ENCODE measurements around the gene CFAP100.

CFAP100 gene

DNA sequence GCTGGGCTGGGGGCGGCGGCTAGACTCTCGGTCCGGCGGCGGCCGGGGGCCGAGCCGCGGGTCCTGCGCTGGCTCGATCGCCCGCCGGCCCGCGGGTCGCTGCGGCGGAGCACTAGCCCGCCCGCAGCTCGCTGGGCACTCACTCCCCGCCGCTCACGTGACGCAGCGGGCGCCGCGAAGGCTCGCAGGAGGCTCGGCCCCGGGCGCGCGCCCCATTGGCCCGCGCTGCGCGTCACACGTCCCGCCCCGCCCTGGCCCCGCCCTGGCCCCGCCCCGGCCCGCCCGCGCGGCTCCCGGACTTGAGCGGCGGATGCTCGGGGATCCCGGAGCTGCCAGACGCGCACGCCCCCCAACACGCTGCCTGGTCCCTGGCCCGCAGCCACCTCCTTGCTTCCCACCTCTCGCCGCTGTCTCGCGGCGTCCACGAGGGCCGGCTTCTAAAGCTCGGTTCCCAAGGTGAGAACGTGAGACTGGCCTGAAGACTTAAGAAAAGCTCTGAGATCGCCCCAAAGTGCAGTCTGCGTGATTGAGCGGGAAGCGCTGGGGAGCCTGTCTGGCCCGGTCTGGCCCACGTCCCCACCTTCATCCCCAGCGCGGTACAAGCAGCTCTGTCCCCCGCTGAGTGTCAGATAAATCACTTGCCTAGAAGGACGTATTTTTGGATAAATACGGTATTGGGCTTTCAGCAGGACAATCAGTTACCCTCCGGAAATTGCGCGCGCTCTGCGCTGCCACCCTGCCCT, 37.2 kb upstream of the CFAP100 start, which contains the start of gene KLF15:
TSS of gene KLF15 (minus strand) at position 114 of the 743 bp plus-strand sequence. CDS start 4,486 bp downstream, outside the sequence.
- DNase-seq: peak in 1 of 2 experiments; percentile 70

DNA sequence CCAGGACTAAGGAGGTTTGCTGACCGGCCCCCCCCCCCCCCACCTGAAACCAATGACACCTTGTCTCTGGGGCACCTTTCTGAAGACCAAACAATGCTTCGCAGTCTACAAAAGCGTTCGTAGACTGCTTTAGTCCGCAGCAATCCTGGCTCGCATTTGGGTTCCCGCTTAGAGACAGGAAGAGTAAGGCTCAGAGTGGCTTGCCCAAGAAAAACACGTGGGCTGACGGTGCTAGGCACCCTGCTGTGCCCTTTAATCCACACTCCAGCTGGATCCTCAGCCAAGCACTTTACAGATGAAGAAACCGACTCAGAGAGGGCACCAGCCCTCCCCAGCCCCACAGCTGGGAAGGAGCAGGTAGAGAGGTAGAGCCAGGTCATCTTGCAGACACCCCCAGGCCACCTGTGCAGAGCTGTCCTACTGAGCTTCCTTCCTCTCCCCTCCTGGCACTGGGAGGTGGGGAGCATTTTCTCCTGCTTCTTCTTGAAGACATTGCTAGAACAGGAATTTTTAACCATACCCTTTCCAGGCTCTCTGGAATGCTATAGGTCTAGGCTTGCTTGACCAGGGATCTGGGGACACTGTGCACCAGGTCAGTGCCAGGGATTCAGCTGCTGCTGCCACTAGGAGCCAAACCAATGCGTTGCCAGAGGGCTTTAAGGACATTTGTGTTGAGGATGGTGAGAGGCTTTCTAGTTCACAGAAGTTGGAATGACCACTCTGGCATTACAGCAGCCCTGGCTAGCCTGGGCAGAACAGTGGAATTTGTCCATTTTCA, 36.5 kb upstream of the CFAP100 start:
- DNase-seq: no peak

DNA sequence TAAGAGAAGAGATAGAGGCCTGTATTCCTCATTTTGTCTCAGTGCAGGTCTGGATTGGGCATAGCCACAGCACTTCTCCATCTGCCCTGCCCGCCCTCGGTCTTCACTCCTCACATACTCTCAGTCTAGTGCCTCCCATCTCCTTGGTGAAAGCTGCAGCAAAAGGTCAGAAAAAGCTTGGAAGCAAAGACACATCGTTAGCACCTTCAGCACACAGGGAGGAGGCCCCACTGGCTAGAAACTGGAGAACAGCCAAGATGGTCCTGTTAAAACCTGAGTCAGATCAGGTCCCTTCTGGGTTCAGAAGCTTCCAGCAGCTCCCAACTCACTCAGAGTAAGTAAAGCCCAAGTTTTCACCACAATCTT, 35.9 kb upstream of the CFAP100 start:
- DNase-seq: no peak

DNA sequence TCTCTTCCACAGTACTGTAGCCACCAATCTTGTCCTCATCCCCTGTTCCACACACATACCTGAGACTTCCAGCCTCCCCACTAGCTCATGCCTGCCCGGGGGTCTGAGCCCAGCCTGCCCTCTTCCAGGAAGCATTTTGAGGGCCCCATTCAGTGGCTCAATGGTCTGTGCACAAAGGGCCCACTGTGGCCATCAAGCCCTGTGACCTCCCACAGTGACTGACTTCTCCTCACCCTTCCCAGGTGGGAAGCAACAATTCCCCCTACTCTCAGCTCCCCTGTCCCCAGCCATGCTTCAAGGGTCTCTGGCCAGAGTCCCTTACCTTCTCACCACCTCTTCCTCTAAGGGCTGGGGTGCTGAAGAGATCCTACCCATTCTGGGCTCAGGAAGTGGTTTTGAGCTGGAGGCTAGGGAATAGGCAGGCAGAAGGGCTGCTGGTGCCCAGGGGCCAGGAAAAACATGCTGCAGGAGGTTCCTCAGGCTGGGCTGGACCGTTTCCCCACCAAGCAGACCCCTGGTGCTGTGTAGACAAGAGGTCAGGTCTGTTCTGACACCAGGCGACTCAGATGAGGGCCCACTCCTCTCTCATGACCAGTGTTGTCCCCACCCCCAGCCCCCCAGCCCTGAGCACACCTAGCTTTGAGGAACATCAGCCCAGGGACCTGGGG, 34.5 kb upstream of the CFAP100 start:
- no peak for DNase-seq

DNA sequence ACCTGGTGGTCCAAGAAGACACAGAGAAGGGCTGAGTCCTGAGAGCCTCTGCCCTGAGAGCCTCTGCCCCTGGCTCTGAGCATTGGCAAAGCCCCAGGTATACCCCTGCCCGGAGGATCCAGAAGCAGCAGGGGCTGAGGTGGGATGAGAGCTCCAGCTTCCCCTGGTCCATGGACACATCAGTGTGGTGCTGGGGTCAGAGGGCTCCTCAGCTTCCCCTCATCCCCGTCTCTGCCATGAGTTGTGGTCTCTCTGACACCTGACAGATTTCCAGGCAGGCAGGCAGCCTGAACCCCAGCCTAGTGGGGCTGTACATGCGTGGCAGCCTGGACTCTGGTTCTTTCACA, 34.0 kb upstream of the CFAP100 start:
- no peak for DNase-seq

DNA sequence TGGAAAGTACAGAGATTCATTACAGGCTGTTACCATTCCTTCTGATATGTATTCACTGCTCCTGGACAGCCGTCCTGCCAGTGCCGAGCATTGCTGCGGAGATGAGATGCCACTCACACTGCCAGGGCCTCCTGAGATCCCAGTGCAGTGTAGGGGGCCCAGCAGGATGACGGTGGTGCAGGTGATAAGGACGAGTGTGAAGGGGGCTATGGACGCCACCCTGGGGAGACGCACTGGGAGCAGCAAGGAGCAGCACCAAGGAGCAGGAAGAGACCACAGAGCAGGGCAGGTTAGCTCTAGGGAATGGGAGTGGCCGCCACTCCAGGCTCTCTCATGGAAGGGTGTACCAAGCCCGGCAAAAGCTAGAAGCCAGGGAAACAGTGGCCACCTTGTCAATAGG, 33.5 kb upstream of the CFAP100 start:
- DNase-seq: no peak

DNA sequence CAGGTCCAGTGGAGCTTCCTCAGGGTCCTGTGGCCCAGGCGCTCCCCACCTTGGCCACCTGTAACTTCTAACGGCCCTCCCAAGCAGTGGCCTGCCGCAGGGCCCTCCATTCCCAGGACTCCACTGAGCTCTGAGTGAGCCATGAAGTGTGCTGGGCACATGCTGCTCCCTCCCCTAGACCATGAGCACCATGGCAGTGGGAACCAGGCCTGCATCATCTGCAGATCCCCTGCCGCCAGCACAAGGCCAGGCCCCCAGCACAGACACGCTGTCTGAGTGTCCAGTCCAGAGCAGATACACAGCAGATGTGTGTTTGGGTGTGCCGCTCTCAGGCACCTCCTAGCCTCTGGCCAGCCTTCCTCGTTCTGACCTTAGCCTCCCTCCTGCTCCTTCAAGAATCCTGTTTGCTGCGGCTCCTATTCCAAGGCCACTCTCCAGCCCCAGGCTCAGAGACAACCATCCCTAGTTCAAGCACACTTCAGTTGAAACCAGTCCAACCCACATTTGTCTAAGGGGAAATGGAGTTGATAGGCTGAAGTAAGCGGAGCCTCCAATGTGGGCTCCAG, 30.5 kb upstream of the CFAP100 start:
- no peak for DNase-seq

DNA sequence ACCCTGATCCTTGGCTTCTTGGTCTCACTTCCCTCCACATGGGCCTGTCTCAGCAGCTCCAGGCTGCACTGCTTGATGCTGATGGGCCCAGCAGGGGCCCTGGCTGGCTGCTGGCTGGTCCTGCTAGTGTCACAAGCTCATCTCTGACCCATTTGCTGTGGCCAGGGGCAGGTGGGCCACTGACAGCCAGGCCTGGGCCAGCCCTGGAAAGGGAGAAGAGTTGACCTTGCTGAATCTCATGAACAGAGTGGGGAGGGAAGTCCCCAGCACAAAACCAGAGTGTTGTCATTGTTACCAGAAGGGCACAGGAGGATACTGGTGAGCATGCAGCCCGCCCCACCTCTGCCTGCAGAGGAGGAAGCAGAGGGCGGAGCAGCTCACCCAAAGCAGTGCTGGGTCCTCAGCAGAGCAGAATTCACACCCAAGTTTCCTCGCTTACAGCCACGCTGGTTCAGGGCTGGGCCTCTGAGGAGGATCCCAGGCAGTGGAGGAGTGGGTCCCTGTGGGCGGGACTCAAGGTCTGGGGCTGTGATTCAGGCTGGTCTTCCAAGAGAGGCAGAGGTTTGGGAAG, 29.9 kb upstream of the CFAP100 start:
- no peak for DNase-seq

DNA sequence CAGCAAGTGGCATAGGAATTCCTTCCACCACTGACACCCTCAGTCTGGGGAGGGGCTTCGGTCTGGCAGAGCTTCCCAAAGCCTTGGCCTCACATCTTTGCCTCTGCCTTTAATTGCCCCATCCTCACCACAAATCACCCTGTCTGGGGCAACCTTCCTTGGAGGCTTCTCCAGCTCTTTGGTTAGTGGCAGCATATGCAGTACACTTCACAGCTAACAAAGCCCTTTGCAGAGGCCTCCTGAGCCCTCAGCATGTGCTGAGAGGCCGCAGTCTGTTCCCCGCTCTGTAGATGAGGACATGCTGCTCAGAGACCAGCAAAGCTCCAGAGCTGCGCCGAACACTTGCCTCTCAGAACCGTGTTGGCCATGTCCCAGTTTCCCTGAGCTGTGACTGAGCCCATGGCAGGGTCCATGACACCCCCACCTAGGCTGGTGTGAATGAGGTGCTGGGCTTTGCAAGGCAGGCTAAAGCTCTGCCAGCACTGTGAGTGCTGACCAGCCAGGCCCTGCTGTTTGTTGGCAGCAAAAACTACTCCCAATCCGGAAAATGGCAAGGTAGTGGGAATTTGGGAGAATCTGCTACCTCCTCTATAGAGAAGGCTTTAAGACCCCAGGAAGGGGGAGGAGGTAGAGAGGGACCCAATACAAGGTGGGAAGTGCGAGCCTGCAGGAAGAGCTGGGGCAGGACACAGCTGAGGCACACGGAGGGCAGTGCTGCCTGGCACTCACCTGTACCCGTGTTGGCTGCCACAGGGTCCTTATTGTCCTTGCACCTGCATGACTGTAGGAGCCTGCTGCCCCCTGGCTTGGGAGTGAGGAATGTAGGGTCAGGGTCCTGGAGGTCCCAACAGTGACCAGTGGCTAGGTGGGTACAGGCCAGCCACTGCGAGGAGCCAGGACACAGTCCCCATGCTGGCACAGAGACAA, 29.1 kb upstream of the CFAP100 start:
- no peak for DNase-seq

DNA sequence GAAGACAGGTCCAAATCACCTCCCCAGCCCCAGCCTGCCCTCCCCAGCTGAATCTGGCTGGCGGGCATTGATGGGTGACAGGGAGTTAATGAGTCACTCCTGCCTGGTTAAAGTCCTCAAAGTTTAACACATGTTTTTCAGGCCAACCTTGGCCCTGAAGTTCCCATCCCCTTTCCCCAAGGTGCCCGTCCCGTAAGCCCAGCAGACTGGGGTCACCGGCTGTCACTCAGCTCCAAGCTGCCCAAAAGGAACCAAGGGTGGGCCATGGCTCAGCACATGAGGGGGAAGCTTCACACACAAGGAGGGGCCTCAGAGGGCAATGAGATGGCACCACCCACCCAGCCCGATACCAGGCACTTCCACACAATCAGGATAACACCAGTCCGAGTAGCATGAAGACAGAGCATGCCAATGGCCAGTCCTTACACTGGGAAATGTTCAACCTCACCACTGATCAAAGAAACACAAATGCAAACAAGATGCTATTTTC, 27.3 kb upstream of the CFAP100 start:
- no peak for DNase-seq

DNA sequence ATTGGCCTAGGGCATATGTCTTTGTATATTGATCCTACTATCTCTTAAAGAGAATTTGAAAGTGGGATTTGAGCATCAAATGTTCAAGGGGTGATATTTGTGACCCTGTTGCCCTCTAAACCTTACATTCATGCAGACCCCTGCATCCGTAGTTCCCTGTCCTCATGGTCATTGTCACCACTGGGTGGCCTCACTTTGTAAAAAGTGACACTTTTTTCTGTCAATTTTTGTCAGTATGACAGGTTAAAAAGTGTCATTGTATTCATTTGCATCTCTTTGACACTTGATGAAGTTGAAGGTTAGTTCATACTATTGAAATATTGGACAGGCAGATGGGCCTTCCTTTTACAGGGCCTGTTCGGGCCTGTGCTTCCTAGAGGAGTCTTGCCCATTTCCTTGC, 25.2 kb upstream of the CFAP100 start:
- no peak for DNase-seq

DNA sequence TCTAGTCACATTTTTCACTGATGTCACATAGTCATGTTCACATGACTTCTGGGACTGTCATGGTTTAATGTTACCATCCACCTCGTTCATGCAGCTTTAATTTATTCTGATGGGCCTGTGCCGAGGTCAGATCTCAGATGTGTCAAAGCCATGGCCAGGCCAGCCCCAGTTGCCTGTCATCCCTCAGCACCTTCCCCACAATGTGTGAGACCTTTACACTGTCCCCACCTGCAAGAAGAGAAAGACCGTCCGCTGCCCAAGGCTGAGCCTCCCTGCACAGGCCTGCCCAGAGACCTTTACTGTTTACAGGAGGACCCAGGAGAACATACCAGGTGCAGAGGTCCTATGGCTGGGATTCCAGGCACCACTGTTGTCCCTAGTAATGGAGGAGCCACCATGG, 24.7 kb upstream of the CFAP100 start:
- DNase-seq: no peak

DNA sequence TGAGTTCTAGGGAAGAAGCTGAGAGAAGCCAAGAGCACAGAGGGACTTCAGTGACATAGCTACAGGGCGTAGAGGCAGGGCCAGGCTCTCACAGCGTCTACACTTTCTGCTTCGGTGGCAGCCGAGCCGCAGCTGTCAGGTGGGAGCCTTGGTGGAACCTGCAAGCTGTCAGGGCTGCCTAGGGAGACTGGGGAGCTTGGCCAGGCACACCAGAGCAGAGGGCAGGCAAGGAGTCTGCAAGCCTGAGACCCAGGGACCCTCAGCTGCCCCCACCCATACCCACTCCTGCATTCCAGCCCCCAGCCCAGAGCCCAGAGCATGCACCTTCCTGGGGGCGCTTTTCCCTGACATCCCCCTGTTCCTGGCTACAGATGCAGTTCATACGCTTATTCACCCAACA, 24.1 kb upstream of the CFAP100 start:
- no peak for DNase-seq

DNA sequence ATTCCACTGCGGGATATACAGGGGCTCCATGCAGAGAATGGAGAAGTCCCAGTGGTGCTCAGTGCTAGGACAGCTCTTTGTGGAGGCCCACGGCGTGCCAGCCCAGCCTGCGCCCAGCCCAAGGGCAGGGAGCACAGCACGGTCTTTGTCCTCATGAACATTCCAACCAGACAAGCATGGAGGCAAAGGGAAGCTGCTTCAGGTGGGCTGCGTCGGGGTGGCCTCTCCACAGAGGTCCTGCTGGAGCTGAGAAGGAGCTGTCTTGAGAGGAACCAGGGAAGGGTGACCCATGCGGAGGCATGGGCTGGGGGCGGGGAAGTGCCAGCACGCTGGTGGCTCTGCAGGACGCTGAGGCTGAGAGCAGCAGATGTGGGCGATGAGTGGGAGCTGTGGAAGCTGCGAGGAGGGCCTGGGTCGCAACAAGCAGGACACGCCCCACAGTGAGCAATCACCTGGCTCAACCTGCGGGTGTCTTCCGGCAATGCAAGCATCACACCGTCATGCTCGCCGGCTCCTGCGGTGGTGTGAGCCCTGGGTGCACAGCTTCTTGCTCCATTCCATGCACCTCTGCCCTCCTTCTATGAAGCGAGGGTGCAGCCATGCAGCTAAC, 23.5 kb upstream of the CFAP100 start:
- DNase-seq: no peak

DNA sequence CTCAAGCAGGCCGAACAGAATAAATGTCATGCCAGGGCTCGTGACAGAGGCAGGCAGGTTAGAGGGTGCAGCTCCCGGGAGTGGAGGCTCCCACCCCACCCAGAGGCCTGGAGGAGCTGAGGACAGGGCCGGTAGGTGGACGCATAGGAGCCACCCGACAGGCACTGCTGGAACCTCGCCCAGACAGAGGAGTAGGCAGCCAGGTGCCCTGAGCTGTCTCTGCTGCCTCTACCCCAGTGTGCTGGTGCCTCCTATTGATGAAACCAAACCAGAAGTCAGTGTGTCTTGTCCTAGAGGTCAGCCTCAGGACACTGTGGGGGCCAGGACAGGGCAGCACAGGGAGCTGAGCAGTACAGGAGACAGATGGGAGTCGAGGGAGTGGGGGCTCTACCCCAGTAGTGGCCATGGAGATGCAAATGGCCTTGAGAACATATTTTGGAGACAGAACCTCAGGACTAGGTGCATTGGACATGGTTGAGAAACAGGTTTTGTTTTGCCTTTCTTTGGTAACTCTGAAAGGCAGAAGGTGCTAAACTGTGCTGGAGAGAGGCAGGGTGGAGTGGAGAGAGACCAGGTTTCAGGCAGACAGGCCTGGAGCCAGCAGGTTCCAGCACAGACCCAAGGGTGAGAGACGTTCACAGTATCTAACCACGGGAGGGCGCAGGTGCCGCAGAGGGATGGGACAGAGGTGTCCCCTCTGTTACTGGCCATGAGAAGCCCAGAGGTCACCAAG, 22.1 kb upstream of the CFAP100 start:
- no peak for DNase-seq

DNA sequence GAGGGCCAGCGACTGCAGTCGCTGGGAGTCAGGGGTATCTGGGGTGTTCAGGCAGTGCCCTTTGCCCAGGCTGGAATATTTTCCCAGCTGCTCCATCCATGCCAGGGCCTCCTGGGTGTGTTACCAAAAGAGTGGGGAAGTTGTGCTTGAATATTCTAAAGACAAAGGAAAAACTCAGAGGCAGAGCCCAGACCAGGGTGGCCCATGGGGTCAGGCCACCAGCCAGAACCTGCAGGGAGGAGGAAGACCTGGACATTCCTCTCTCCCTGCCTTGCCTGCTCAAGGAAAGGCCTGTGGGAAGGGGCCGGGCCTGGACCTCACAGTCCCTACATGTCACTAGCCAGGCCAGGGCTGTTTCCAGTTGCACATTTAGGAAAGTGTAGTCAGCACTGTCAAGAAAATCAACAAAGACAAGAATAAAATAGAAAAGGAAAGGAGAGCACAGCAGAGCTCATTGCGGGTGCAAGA, 21.5 kb upstream of the CFAP100 start:
- DNase-seq: no peak

DNA sequence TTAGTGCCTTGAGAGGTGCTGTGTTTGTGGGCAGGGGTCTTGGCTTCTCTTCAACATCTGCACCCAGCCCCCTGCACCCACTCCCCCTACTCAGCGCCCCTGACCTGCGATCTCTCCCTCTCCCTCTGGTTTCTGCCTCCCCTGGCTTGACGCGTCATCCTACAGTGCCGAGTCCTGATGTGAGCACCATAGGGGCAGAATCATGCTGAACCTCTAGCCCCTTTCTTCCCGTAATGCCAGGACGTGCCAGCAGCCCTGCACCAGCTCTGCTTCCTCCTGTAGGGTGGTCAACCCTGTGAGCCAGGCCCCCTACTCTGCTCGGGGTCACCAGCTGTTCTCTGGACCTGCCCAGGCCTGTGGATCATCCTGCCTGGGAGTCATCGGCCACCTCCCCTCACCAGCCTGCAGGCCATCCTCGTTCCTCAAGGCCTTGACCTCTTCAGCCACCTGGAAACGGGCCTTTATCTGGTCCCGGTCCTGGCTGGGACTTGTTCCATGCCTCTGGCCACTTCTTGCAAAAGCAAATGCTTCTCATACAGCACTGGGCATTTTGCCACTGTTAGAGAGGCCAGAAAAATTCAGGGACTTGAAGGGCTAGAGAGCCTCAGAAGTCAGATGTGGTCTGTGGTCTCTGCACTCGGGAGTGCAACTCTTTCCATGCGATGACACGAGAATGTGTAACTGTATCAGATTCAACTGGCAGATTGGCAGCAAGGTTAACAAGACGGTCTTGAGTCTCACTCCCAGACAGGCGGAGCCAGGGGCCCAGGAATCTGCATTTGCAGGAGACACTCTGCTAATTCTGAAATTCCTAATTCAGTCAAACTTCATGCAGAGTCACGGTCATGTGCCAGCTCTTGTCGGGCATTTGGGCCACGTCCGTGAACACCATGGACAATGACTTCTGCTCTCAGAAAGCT, 20.8 kb upstream of the CFAP100 start:
- DNase-seq: no peak

DNA sequence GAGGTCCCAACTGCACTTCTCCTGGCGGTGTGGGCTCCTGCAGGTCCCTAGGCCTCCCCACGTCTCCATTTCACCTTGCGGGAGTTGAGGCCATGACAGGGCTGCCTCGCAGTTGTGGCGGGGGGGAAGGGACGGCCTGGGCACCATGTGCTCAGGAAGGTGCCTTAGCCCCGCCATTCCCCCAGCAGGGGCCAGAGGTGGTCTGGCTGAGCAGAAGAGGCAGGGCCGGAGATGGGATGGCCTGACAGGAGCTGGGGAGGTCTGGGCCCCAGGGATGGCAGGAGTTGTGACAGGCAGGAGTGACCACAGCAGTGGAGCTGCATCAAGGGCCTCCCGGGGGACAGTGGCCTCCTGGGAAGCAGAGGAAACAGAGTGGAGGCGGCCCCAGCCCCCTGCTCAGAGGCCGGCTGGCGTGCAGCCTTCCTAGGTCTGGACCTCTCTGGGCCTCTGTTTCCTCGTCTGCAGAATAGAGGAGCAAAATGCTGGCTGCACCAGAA, 18.8 kb upstream of the CFAP100 start:
- no peak for DNase-seq

DNA sequence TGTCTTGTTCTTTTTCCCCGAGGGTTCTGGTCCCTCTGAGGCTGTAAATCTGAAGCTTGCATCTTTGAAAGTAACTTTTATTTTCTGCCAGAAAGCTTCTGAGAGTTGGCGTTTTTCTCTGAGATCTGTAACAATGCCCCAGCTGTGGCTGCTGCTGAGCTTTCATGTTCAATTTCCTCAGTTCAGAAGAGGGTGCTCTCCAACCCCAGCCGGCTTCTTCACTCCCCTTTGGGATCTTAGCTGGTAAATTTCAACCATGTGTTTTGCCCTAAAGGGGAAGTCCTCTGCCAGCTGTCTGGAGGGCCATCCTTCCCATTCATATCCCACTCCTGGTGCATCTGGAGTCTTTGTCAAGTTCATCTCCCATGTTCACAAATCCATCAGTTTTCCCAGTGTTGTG, 18.3 kb upstream of the CFAP100 start:
- DNase-seq: no peak

Data from cerebellar nuclear complex (tissue), 1 donor.